Diencephalon (tissue), 1 donor: Measurements from ENCODE around the gene HTR6. TPM values are rescaled to one million over a fixed set of nuclear protein-coding genes. Genes with fewer than 3 reads are reported as not detected.

Experiments
- total RNA-seq: library from RNA; depleted of rRNA; stranded (reverse); fragments of >200 nt; gene quantifications from one replicate; pipeline ENCODE4 v1.2.3, GENCODE V29; 2014

The HTR6 gene
- 0.92 TPM for total RNA-seq

DNA sequence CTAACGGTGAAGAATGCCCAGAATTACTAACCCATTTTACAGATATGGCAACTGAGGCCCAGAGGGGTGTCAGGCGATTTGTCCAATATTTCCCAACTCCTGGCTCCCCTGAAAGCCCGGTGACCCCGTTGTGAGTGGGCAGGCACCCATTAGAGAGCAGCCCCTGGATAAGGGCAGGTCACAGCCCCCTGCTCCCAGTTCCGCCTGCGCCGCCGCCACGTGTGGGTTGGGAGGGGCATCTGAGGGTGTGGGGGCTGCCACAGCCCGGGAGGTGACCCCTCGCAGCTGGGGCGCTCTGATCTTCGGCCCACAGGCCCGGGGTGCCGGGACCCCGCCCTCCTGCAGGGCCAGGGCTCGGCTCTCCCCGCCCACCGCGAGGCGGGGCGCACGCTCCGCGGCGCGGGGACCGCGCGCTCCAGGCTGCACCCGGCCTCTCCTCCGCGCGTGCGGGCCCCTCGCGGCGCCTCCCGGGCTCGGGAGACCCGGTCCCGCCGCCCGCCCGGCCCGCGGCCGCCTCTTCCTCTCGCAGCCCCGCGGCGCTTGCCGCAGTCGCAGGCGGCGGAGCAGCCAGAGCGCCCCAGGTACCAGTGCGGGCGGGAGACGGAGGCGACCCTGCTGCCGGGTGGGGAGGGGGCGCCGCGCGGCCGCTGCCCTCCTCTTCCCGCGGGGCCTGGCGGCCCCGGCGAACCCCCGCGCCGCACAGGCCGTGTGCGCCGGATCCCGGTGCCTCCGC is at the start of gene HTR6:
TSS of gene HTR6 (plus strand) at position 423 of the 733 bp plus-strand sequence. CDS start 879 bp downstream, outside the sequence.

DNA sequence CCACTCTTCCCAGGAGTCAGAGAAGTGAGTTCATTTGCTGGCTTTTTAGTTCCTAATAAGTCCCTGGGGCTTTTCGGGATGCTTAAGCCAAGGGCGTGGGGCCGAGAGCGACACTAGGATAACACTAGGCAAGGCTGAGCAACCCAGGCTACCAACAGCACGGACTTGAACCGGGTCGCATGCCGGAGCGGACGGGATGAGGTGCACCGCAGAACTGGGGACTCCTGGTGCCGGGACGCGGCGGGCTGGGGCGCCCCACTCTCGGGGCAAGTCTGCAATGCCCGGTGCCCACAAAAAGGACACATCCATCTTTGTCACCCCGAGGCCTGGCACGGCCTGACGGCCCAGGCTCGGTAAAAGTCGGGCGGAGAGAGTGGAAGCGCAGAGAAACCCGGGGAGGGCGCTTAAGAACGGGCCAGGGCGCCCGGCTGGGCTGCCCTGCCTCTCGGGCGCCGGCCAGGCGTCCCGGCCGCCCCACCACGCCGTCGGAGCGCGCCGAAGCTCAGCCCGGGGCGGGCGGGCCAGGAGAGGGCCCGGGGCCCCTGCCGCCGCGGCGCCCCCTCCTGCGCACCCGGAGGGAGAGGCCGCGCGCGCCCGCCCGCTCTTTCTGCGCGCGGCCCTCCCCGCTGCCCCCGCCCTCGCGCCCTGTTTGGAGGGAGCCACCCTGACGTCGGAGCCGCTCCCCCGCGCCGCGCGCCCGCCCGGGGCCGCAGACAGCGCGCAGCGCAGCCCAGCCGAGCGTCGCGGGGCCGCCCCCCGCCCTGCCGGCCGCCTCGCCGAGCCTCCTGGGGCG is 20.9 kb upstream of the HTR6 start, which contains the start of gene NBL1:
TSS of gene NBL1 (plus strand) at position 710 of the 793 bp plus-strand sequence. CDS start 10,720 bp downstream, outside the sequence.

Other genes with a start within 250 kb of the HTR6 start
- 77.3 TPM for gene CAPZB, start 179.3 kb upstream of the HTR6 start, total RNA-seq
- gene NBL1, start 20.6 kb upstream of the HTR6 start, total RNA-seq, result 43.1 TPM
- 0.46 TPM for gene TMCO4, start 135.0 kb downstream of the HTR6 start, total RNA-seq
- not detected for gene RNF186, start 150.4 kb downstream of the HTR6 start, total RNA-seq
- gene OTUD3, start 217.5 kb downstream of the HTR6 start, total RNA-seq, result 14.3 TPM